ENCODE results near the gene CORIN.

- TF ChIP-seq REST (IDR thresholded peaks at IDR 0.05; ENCODE audit: low read depth, low read length) (no peak), CTCF (IDR thresholded peaks at IDR 0.05) (no peak), MEF2A (IDR thresholded peaks at IDR 0.05; ENCODE audit: borderline replicate concordance, low read depth) (no peak), ZBTB33 (IDR thresholded peaks at IDR 0.05; ENCODE audit: borderline replicate concordance, low read depth) (no peak), POLR2AphosphoS5 (IDR thresholded peaks at IDR 0.05; ENCODE audit: low read depth, low read length) (no peak), FOSL2 (IDR thresholded peaks at IDR 0.05; ENCODE audit: borderline replicate concordance, low read depth) (no peak), ELF1 (IDR thresholded peaks at IDR 0.05) (no peak), PBX3 (IDR thresholded peaks at IDR 0.05) (no peak), TAF1 (IDR thresholded peaks at IDR 0.05; ENCODE audit: borderline replicate concordance, low read depth, low read length) (no peak), SIN3A (IDR thresholded peaks at IDR 0.05; ENCODE audit: borderline replicate concordance, low read depth, low read length) (no peak)
Observed at GRCh38 chr4:47721892-47722575, 115.8 kb downstream of the CORIN start.

Data from SK-N-SH (cell line).